Measurements from ENCODE around the gene SCFD2. TPM values are rescaled to one million over a fixed set of nuclear protein-coding genes. Genes with fewer than 3 reads are reported as not detected.

The SCFD2 gene
- total and polyA plus RNA-seq, 8 donors = 4.0 to 13.5 (median 8.9) TPM

DNA sequence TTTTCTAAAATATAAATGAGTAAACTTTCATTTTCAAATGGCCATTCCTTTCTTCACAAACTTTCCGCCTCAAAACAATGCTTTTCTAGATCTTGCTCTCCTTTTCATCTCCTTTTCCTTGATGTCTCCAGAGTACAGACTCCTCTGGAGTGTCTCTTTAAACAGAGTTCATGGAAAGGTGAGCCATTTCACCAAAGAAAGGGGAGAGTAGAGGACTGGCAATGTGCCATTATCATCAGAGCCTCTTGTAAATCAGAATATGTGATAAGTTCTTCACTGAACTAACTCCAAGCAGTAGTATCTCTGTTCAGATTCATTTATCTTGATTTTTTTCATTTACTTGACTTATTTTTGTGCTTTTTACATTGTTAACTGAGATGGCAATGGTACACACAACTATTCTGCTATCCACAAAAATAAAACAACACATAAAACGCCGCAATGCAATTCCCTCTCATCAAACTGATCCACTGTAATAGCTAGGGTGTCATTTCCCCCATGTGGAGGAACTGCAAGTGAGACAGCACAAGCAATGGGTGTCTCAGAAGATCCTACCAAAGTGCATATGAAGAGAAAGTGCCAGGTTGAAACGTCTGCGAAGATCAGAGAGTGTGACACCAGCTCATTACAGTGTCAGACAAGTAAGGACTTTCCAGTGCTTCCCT, 378.3 kb downstream of the SCFD2 start:
- 86 to 87% methylated on average over 5 of the region's 5 CpGs for WGBS, 2 donors
- H3K36me3 ChIP-seq = no peaks in the 10 kb centered on the region
- H3K27ac ChIP-seq = no peak overlapping the region
- DNase-seq = no peak
- peaks cover 0 to 6% (median 5%) of the 10 kb centered on the region in 3 donors for H3K4me1 ChIP-seq
- intact Hi-C loops (cut with DNase I) = loop anchor here in 1 of 3 donors (10.0 kb wide), 2 partner anchors 433 to 613 kb away; no protein-coding TSS in a partner anchor
- no peak overlapping the region for H3K4me3 ChIP-seq
- H3K9me3 ChIP-seq = no peaks in the 10 kb centered on the region
- TF ChIP-seq, protein P1, sequence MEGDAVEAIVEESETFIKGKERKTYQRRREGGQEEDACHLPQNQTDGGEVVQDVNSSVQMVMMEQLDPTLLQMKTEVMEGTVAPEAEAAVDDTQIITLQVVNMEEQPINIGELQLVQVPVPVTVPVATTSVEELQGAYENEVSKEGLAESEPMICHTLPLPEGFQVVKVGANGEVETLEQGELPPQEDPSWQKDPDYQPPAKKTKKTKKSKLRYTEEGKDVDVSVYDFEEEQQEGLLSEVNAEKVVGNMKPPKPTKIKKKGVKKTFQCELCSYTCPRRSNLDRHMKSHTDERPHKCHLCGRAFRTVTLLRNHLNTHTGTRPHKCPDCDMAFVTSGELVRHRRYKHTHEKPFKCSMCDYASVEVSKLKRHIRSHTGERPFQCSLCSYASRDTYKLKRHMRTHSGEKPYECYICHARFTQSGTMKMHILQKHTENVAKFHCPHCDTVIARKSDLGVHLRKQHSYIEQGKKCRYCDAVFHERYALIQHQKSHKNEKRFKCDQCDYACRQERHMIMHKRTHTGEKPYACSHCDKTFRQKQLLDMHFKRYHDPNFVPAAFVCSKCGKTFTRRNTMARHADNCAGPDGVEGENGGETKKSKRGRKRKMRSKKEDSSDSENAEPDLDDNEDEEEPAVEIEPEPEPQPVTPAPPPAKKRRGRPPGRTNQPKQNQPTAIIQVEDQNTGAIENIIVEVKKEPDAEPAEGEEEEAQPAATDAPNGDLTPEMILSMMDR (IDR thresholded peaks at IDR 0.05) = no peak
- no peak for ATAC-seq
- FAIRE-seq = no peak
- no peaks in the 10 kb centered on the region for H3K27me3 ChIP-seq

DNA sequence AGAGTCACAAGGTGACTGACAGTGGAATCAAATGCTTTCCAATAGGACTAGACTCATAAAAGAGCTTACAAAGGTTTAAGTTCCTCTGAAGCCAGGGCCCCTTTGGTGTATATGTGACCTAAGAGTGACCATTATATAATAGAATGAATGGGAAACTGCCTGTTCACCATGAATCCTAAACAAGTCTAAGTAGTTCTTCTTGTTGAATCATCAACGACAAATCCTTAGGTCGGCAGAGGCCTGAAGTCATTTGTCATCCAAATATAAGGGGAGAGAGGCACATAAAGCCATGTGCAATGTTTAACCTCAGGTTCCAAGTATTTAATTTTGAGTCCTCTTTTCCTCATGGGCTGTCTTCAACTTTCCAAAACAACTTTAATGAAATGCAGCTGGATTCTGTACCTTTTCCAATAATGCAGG, 381.4 kb downstream of the SCFD2 start:
- TF ChIP-seq, protein P1 (IDR thresholded peaks at IDR 0.05) = no peak
- FAIRE-seq = no peak

DNA sequence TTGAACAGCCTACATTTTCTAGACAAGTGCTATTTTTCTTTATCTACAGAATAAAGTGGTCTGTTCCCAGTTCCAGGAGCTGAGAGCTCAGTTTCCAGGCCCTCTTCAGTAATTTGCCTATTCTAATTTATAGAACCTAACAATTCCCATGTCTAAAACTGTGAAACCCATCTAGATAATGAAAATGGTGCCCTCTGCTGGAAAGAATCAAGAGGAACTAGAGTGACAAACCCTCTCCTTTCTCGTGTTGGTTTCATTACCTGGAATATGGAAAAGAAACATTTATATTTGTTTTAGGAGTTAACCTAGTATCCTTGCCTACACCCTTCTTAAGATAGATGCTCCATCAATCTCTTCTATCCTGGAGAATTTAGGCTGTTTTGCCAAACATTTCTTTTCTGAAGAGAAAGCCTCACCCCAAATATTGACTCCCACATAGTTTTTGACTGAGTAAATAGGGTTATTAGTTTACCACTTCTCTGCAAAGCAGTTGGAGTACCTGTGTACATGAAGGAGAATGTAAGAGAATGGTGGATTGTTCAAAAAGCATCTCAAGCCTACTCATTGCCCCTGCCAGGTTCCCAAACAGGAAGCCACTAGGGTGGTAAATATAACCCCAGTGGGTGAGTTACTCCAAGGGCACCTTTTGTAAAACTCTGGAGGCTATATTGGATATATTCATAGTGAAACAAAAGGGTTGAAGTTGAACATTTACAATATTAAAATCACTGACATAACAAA, 382.1 kb downstream of the SCFD2 start:
- Histone ChIP-seq H3K4me3 (no peak overlapping the region), H3K27ac (peak overlapping the region in 1 of 4 donors; percentile 24), H3K27me3 (no peaks in the 10 kb centered on the region), H3K36me3 (no peaks in the 10 kb centered on the region), H3K9me3 (no peaks in the 10 kb centered on the region), H3K4me1 (peaks cover 0 to 11% (median 5%) of the 10 kb centered on the region in 3 donors)
- FAIRE-seq = peak; percentile 89
- DNase-seq = no peak
- WGBS, 2 donors = 0% methylated on average over 1 of the region's 1 CpG
- ATAC-seq = peak; percentile 90 to 95 (median 92)
- intact Hi-C loops (cut with DNase I) = loop anchor here in 2 of 3 donors (5.0 to 10.0 kb wide), 3 partner anchors 429 to 609 kb away; no protein-coding TSS in a partner anchor
- TF ChIP-seq, protein P1 (IDR thresholded peaks at IDR 0.05) = peak; percentile 55 to 71 (median 56)

More for the DNA sequence above, 381.4 kb downstream of the SCFD2 start:
- Histone ChIP-seq H3K4me3 (no peak overlapping the region), H3K27me3 (no peaks in the 10 kb centered on the region), H3K36me3 (no peaks in the 10 kb centered on the region), H3K4me1 (peaks cover 0 to 11% (median 5%) of the 10 kb centered on the region in 3 donors), H3K9me3 (no peaks in the 10 kb centered on the region), H3K27ac (peak overlapping the region in 1 of 4 donors; percentile 24)
- WGBS, 2 donors = 35 to 37% methylated on average over 2 of the region's 2 CpGs
- intact Hi-C loops (cut with DNase I) = loop anchor here in 2 of 3 donors (5.0 to 10.0 kb wide), 3 partner anchors 430 to 610 kb away; no protein-coding TSS in a partner anchor
- ATAC-seq (no peak), DNase-seq (no peak)

DNA sequence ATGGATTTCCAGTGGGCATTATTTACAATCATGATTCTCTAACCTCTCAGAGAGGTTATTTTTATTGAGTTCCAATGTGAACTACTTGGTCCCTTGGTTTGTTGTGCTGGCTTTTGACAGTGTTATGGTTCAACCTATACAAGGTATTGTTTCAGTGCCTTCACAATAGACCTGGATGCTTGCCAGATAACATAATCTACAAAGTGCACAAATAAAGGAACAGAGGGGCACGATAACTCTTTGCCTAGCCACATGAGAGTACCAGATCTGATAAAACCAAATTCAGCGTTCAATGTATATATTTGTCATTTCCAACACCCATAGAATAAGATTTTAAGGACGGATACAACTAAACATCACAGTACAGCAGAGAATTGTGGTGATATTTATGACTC, 382.9 kb downstream of the SCFD2 start:
- no peak for FAIRE-seq
- intact Hi-C loops (cut with DNase I) = loop anchor here in 2 of 3 donors (5.0 to 10.0 kb wide), 3 partner anchors 428 to 608 kb away; no protein-coding TSS in a partner anchor
- Histone ChIP-seq H3K9me3 (no peaks in the 10 kb centered on the region), H3K27me3 (no peaks in the 10 kb centered on the region), H3K36me3 (no peaks in the 10 kb centered on the region), H3K4me1 (peaks cover 0 to 11% (median 5%) of the 10 kb centered on the region in 3 donors), H3K4me3 (no peak overlapping the region), H3K27ac (no peak overlapping the region)
- no peak for DNase-seq
- ATAC-seq = peak in 2 of 4 donors; percentile 5 to 26
- WGBS, 2 donors = 22 to 27% methylated on average over 3 of the region's 3 CpGs
- TF ChIP-seq, protein P1 (IDR thresholded peaks at IDR 0.05) = no peak
